HG03039 (cell line): ENCODE data around the gene PIEZO1.
"Not testable (repeated sequence)": the region's sequence is repeated elsewhere in the genome, so short reads cannot be mapped to it uniquely, and the experiment has no call there.

ENCODE experiments used
- ATAC-seq: cut with Tn5 transposase; IDR thresholded peaks from one replicate; pipeline ENCODE4 v1.9.1; 2021; ENCODE audit warnings: mild to moderate bottlenecking, moderate library complexity; ENCODE audit not compliant: unreplicated experiment

PIEZO1 gene

DNA sequence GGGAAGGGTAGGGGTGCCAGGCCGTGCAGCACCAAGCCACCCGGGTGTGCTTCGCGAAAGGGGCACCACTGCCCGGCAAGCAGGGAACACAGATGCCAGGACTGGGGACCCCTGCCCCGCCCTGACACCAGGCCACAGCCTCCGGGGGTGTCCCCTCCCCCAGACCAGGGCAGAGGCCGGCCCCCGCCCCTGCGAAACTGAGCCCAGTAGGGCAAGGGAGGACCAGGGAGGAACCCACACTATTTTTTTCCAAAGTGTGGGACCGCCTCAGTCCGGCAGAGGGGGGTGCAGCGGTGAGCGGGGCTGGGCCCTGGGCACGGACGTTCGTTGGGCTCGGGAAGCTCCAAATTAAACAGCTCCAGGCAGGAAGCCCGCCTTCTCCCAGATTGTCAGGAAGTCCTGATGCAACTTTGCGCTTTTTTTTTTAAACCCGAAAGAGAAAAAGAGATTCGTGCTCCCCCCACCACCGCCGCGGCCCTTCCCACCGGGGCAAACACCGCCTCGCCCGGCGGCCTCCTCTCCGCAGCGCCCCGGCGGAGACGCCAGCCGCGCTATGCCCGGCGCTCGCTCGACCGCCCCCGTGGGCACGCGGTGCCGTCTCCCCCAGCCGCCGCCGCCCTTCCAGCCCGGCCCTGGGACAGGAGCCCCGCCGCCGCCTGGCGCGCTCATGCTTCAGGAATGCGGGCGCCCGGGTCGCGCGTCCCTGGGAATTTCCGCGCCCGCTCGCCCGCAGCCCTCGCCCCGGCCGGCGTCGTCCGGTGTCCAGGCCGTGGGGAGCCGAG, 755 bp downstream of the PIEZO1 start:
- ATAC-seq: no peak

DNA sequence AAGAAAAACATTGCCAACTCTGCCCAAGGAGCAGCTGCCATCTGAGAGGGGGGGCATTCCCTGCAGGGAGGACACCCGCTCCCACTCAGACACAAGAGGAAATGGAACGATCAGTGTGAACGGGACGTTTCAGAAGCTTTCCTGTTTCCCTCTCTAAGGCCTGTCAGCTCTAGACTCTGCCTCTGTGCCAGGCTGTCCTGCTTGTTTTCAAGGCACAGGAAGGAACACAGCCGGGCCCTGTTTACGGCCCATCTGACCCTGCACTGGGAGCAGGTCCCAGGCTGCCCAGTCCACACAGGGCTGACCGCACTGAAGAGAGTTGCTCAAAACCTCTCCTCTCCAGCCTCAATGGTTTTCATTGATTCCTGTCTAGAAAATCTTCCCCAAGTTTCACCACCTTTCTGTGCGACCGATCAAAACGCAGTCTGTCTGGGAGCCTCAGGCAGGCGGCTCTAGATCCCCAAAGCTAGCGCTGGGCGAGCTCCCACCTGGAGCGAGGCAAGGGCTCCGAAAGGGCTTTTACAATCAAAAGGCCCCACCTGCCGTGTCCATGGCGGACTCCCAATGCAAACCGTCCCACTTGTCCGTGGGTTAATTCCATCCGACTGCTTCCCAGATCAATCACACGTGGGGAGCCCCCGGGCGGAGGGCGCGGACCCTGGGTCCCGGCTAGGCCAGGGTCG, 1.5 kb downstream of the PIEZO1 start:
- ATAC-seq: no peak

DNA sequence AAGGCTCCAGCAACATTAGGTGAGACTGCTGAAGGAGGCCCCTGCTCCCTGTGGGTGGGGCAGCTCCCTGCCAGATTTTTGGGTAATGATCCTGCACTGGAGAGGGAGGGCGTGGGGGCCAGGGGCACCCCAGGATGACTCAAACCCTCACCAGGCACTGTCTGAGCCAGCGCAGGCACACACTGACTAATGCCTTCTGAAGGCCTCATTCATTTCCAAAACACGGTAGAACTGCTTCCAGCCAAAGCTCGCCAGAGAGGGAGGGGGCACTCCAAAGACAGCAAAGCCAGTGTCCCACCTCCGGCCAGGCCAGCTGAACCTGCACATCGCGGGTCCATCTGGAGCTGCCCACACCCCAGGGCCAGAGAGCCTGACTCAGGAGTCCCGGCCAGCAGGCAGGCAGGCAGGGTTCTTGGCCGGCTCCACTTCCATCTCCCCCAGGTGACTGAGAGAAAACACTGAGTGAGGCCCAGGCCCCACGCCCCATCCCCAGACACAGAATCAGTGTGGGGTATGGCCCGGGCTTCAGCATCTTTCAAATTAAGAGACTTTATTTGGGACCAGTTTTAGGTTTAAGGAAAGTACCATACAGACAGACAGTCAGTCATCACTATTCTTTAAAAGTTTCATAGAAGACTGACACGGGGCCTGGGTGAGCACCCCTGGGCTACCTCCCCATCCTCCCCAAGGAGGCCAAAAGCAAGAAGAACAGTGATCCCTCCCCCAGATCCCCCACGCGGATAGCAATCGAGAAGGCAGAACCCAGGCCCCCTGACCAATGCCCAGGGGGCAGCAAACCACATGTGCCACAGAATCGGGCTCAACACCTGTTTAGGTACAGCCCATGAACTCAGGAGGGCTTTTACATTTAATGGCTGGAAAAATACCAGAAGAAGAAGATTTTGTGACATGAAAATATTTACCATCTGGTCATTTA, 2.3 kb downstream of the PIEZO1 start:
- no peak for ATAC-seq

GRCh38 chr16:88781140-88782077, 3.6 kb downstream of the PIEZO1 start:
- no peak for ATAC-seq

DNA sequence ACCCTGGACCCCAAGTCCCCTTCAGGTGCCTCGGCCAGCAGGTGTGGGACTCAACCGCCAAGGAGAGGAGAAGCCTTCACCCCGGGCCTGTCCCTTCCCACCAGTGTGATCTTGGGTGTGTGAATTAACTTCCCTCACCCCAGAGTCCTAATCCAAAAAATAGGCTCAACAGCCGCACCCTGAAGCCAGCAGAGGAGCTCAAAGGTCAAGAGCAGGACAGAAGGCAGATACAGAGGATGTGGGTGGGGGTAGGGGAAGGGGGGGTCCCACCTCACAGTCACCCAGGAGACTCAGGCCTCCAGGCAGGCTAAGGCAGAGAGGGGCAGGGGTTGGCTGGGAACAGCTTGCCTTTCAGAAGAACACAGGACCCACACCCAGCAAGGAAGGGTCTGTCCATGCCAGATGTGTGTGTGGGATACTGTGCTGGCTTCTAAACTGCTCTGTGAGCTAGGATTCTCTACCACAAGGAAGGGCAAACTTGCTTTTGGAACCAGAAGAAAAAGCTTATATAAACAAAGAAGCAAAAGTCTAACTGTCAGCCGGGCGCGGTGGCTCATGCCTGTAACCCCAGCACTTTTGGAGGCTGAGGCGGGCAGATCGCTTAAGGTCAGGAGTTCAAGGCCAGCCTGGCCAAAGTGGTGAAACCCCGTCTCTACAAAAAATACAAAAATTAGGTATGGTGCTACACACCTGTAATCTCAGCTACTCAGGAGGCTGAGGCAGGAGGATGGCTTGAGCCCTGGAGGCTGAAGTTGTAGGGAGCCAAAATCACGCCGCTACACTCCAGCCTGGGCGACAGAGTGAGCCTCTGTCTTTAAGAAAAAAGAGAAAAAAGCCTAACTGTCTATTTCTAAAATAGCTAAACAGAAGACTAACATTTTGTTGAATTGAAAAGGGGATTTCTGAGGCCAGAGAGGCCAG, 4.6 kb downstream of the PIEZO1 start:
- no peak for ATAC-seq

GRCh38 chr16:88779406-88780141, 5.4 kb downstream of the PIEZO1 start:
- no peak for ATAC-seq

DNA sequence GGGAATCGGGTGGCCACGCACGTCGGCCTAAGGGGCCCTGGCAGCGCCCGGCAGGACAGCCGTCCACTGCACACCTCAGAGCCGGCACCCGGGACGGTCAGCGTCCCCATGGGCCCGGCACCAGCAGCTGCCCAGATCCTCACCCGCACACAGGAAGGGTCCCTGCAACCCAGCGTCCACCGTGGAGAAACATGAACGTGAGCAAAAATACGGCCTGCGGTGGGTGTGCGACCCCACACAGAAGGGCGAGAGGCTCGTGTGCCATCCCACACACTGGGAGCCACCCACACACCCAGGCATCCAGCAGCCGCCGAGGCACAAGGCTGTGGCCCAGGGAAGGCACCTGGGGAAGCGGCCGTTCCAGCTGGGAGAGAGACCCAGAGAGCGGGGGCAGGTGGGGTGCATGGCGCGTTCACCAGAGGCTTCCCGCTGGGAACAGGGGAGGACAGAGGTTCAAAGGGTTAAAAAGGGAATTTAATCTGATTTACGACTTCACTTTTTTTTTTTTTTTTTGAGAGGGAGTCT, 6.4 kb downstream of the PIEZO1 start:
- ATAC-seq: no peak

DNA sequence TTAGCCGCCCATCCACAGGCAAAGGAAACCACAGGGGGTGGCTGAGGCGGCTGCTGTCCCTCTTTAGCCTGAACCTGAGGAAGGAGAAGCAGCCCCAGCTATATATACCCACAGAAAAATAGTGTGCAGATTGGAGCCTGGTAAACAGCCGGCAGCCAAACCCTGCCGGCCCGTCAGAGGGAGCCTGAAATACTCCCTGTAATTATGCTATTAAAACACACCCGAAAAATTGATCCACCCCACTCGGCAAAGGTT, 6.8 kb downstream of the PIEZO1 start:
- no peak for ATAC-seq

DNA sequence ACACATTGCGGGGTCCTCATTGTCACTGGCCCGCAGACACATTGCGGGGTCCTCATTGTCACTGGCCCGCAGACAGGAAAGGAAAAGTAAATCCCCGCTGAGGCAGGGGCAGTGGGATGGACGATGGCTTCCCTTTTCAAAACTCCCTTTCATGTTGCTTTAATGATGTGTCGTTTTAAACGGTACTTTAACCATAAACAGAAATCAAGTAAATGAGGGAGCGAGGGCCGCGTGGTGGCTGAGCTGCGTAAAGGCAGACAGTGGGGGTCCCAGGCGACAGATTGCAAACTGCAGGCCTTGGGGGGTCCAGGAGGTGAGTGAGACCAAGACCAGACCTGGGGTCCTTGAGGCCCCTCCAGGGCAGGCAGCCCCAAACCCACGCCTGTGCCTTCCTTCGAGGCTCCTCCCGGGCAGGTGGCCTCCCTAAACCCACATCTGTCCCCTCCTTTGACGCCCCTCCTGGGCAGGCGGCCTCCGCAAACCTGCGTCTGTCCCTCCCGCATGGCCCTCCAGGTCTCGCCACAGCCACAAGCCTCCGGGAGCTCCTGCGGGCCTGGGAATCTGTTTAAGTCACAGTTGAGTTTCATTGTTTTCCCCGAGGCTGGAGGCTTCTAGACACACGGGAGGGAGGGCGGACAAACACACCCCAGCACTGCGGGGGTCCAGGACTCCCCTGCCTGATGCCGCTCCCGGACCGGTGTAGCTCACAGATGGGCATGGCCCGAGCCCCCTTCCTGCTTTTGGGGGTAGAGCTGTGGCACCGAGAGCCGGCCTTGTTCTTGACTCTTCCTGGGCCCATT, 7.3 kb downstream of the PIEZO1 start:
- ATAC-seq: no peak

GRCh38 chr16:88775825-88776224, 9.2 kb downstream of the PIEZO1 start:
- no peak for ATAC-seq

DNA sequence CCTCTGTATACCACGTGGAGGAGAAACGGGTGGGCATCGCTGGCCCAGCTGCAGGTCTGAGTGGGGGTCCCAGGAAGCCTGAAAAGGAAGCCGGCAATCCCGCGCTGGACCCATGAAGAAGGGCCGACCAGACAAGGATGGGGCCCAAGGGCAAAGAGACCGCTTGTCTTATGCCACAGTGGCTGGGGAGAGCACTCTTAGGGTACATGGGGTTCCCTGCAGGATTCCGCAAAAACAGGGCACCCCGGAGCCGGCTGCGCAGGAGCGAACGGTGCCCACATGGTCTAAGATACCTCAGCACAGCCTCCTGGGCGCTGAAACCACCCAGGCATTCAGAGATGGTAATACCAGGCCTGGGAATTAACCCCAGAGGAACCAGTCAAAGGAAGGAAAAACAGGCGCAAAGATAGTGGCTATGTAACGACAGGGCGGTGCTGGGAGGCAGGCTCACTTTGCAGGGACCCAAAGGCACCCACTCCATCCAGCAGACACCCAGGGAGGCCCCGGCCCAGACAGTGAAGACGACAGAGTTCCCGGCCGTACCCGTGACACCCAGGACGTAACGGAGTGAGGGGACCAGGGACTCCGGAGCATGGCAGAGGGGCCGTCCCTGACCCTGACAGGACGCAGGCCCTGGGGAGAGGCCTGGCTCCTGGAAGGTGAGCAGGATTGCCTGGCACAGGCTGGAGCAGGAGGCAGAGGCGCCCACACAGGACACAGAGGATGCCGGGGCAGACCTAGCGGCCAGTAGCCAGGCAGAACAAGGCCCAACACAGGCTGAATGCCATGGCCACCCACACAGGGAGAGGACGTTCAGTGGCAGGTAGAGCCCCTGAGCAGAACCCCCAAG, 10.3 kb downstream of the PIEZO1 start:
- ATAC-seq: no peak

DNA sequence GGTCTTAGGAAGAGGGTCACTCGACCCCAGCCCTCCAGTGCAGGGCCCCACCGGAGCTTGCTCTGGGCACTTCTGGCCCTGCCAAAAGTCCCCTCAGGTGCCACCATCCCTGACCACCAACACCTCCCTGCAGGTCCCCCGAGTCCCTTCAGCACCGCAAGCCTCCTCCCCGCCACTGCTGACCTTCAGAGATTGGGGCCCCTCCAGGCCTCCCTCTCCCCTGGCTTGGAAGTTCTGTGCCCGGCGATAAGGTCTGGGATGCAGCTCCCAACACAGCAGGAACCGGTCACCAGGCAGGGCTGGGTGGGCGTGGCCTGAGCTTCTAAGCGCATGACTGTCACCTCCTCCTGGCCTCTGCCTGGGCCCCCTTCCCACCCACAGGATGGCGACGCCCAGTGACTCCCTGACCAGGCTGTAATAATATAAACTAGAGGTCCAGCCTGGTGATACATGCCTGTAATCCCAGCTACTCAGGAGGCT, 11.2 kb downstream of the PIEZO1 start:
- no peak for ATAC-seq

DNA sequence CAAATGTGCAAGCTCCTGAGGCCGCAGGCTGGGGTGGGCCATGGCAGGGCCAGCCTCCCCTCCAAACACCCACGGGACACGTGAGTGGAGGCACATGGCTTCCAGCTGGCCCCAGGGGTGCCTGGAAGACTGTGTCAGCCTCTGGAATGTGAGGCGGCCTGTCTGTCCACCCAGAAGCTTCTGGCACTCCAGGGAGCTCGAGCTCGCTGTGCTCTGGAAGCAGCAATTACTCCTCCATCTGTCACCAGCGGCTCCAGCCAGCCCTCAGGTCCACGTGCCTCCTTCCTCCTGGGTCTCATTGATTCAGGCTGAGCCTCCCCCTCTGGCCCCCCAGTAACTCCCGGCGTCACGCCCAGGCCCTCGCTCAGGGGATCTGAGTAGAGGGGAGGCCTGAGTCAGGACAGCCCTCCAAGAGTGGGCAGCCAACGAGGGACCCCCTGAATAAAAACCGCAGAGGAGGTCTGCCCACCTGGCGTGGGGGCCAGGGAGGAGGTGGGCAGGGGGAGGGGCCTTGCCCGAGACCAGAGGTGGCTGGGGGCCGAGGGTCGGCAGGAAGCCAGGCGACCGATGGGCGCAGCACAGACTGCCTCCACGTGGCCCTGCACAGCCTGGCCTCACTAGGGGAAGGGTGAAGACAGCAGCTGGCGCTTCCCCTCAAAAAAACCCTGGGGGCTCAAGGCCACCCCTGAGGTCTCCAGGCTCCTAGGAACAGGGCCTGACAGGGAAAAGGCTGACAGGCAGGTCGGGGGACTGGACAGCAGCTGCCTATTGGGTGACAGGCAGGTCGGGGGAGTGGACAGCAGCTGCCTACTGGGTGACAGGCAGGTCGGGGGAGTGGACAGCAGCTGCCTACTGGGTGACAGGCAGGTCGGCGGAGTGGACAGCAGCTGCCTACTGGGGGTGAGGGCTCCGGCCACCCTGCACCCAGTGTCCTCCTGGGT, 11.9 kb downstream of the PIEZO1 start:
- no peak for ATAC-seq

DNA sequence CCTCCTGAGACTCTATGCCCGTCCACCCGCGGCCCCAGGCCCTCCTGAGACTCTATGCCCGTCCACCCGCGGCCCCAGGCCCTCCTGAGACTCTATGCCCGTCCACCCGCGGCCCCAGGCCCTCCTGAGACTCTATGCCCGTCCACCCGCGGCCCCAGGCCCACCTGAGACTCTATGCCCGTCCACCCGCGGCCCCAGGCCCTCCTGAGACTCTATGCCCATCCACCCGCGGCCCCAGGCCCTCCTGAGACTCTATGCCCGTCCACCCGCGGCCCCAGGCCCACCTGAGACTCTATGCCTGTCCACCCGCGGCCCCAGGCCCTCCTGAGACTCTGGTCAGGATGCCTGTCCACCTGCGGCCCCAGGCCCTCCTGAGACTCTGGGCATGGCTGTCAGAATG, 13.2 kb downstream of the PIEZO1 start:
- not testable (repeated sequence) for ATAC-seq

GRCh38 chr16:88771294-88771772, 13.7 kb downstream of the PIEZO1 start:
- ATAC-seq: no peak
